AG08396 (cell line): ENCODE data around the gene MLIP.
"Not testable (repeated sequence)": the region's sequence is repeated elsewhere in the genome, so short reads cannot be mapped to it uniquely, and the experiment has no call there.

Experiments used
- DNase-seq: peaks from one replicate; pipeline ENCODE4 v3.0.0; 2012; ENCODE audit warnings: low spot score, mixed read lengths

The MLIP gene

GRCh38 chr6:54156650-54157250 is 45.5 kb downstream of the MLIP start:
- no peak for DNase-seq

GRCh38 chr6:54157405-54157804 is 46.2 kb downstream of the MLIP start:
- no peak for DNase-seq

- DNase-seq = no peak
Observed at GRCh38 chr6:54173089-54173488, 61.8 kb downstream of the MLIP start.

- DNase-seq = no peak
Observed at GRCh38 chr6:54179152-54179551, 67.9 kb downstream of the MLIP start.

GRCh38 chr6:54183616-54184015 is 72.4 kb downstream of the MLIP start:
- DNase-seq = no peak

GRCh38 chr6:54185885-54186284 is 74.6 kb downstream of the MLIP start:
- no peak for DNase-seq

GRCh38 chr6:54188846-54189245 is 77.6 kb downstream of the MLIP start:
- DNase-seq = no peak

- peak; percentile 11 for DNase-seq
Observed at GRCh38 chr6:54191461-54191860, 80.2 kb downstream of the MLIP start.

- no peak for DNase-seq
Observed at GRCh38 chr6:54192993-54193392, 81.8 kb downstream of the MLIP start.

- DNase-seq = no peak
Observed at GRCh38 chr6:54193560-54193959, 82.3 kb downstream of the MLIP start.

GRCh38 chr6:54194067-54194466 is 82.8 kb downstream of the MLIP start:
- DNase-seq = peak; percentile 50

- DNase-seq = no peak
Observed at GRCh38 chr6:54195637-54196036, 84.4 kb downstream of the MLIP start.

- DNase-seq = no peak
Observed at GRCh38 chr6:54196905-54197304, 85.7 kb downstream of the MLIP start.

GRCh38 chr6:54198134-54198533 is 86.9 kb downstream of the MLIP start:
- no peak for DNase-seq

- DNase-seq = not testable (repeated sequence)
Observed at GRCh38 chr6:54203474-54204035, 92.3 kb downstream of the MLIP start.

- DNase-seq = no peak
Observed at GRCh38 chr6:54204921-54205591, 93.8 kb downstream of the MLIP start.

- DNase-seq = no peak
Observed at GRCh38 chr6:54206510-54206909, 95.3 kb downstream of the MLIP start.

GRCh38 chr6:54209983-54210382 is 98.7 kb downstream of the MLIP start:
- DNase-seq = not testable (repeated sequence)

GRCh38 chr6:54214286-54214685 is 103.0 kb downstream of the MLIP start:
- no peak for DNase-seq

GRCh38 chr6:54216336-54216735 is 105.1 kb downstream of the MLIP start:
- DNase-seq = no peak

- no peak for DNase-seq
Observed at GRCh38 chr6:54217018-54217417, 105.8 kb downstream of the MLIP start.

GRCh38 chr6:54222217-54222616 is 111.0 kb downstream of the MLIP start:
- no peak for DNase-seq

GRCh38 chr6:54232703-54233102 is 121.5 kb downstream of the MLIP start:
- no peak for DNase-seq

- DNase-seq = no peak
Observed at GRCh38 chr6:54234539-54234938, 123.3 kb downstream of the MLIP start.
